Mucosa of descending colon (tissue), 3 donors: ENCODE data around the gene LRRIQ1. TPM values are rescaled to one million over a fixed set of nuclear protein-coding genes. Genes with fewer than 3 reads are reported as not detected.

Source experiments
- ATAC-seq: fragments of 200-7000 bp; cut with Tn5 transposase; one replicate; pipeline ENCODE4 v1.9.1; 2020; ENCODE audit warnings: mild to moderate bottlenecking, moderate library complexity
- DNase-seq, 3 donors: peaks; one replicate each; pipeline ENCODE4 v3.0.0-alpha.2; 2020
- H3K36me3 ChIP-seq: fragments of 200-600 bp; one replicate; pipeline ENCODE4 v1.8.0; 2021; ENCODE audit warnings: low read depth, mild to moderate bottlenecking
- H3K4me1 ChIP-seq: fragments of 200-600 bp; one replicate; pipeline ENCODE4 v1.8.0; 2021; ENCODE audit warnings: low read depth, mild to moderate bottlenecking
- H3K4me3 ChIP-seq: fragments of 200-600 bp; one replicate; pipeline ENCODE4 v1.8.0; 2021; ENCODE audit warnings: mild to moderate bottlenecking
- H3K9me3 ChIP-seq: fragments of 200-600 bp; one replicate; pipeline ENCODE4 v1.8.0; 2021; ENCODE audit warnings: mild to moderate bottlenecking
- CTCF ChIP-seq: fragments of 200-600 bp; IDR thresholded peaks from one replicate; pipeline ENCODE4 v1.8.0; 2022; ENCODE audit warnings: antibody characterized with exemption, mild to moderate bottlenecking
- intact Hi-C, 2 donors: fragments of 100-400 bp; cut with DNase I in 1 of 2; cut with micrococcal nuclease in 1 of 2; formaldehyde crosslinking; loops; one replicate each; pipeline versions ENCODE4 v1.11.0 to v1.11.1; 2022; cut with DNase I, micrococcal nuclease
- total RNA-seq, 3 donors: library from RNA; stranded (reverse); fragmentation: NEBNext Ultra II Directional in 2 of 3; extraction: Animal tissue kit (Norgen Biotek cat#: 25700) in 2 of 3; gene quantifications; one replicate each; pipeline versions ENCODE4 v1.2.1 to v1.2.4, GENCODE V29; 2021 to 2023
- donor health status: DM: no; HTN: no; CAD: no; lungs with moderate emphysema.
- donor health status: DM: no; HTN: no; CAD: no.
- donor health status: DM: no; HTN: yes; CAD: no.

The LRRIQ1 gene
- total RNA-seq, 3 donors from 2014 or later, result 0.35 TPM; not detected in 2

GRCh38 chr12:85085066-85085465 lies 48.9 kb downstream of the LRRIQ1 start:
- no peak for TF ChIP-seq CTCF
- no peak for DNase-seq
- Histone ChIP-seq H3K9me3 (no peaks in the 10 kb centered on the region), H3K36me3 (no peaks in the 10 kb centered on the region), H3K4me1 (no peaks in the 10 kb centered on the region), H3K4me3 (no peak overlapping the region)
- ATAC-seq, result no peak
- intact Hi-C loops, result no loop called here

- Histone ChIP-seq H3K4me3 (no peak overlapping the region), H3K9me3 (no peaks in the 10 kb centered on the region), H3K4me1 (no peaks in the 10 kb centered on the region), H3K36me3 (no peaks in the 10 kb centered on the region)
- intact Hi-C loops, result no loop called here
- DNase-seq (no peak), ATAC-seq (no peak)
- no peak for TF ChIP-seq CTCF
Measured at GRCh38 chr12:85089792-85090191, 53.6 kb downstream of the LRRIQ1 start.

DNA sequence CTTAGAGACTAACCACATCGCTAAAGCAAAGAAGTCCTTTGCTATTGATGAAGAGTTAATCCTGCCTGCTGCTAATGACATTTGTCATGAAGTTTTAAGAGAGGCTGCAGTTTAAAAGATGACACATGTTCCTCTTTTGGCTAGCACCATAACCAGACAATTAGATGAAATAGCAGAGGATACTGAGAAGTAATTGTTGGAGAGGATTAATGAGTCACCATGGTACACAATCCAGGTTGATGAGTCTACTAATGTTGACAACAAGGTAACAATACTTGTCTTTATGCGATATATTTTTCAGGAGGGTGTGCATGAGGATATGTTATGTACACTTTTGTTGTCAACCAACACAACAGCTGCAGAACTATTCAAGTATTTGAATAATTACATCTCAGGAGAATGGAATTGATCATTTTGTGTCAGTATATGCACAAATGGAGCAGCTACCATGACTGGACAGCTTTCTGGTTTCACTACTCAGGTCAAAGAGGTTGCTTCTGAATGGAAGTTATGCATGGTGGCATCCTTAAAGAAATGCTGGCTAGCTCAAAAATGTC lies 56.7 kb downstream of the LRRIQ1 start:
- Histone ChIP-seq H3K4me1 (no peaks in the 10 kb centered on the region), H3K9me3 (no peaks in the 10 kb centered on the region), H3K4me3 (no peak overlapping the region), H3K36me3 (no peaks in the 10 kb centered on the region)
- DNase-seq (no peak), ATAC-seq (no peak)
- intact Hi-C loops, result no loop called here
- no peak for TF ChIP-seq CTCF

GRCh38 chr12:85095501-85095900 lies 59.4 kb downstream of the LRRIQ1 start:
- intact Hi-C loops, result no loop called here
- no peak for ATAC-seq
- no peak for TF ChIP-seq CTCF
- no peaks in the 10 kb centered on the region for H3K9me3 ChIP-seq
- H3K36me3 ChIP-seq, result no peaks in the 10 kb centered on the region
- DNase-seq, result no peak
- H3K4me3 ChIP-seq, result no peak overlapping the region
- no peaks in the 10 kb centered on the region for H3K4me1 ChIP-seq

DNA sequence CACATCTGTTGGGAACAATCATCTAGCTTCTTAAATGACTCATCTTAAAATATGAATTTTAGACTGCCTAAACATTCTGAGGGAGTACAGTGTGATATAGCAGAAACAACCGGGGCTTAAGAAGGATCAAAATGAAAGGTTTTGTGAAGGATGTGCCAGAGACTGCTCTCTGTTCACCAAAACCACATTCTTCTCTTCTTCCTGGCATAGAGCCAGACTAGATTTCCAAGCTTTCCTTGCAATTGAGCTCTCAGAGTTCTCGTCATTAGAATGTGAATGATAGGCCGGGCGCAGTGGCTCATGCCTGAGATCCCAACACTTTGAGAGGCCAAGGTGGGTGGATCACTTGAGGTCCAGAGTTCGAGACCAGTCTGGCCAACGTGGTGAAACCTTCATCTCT lies 94.5 kb downstream of the LRRIQ1 start:
- no peaks in the 10 kb centered on the region for H3K36me3 ChIP-seq
- no peaks in the 10 kb centered on the region for H3K9me3 ChIP-seq
- H3K4me3 ChIP-seq, result no peak overlapping the region
- no peak for DNase-seq
- no peak for ATAC-seq
- no peak for TF ChIP-seq CTCF
- no peaks in the 10 kb centered on the region for H3K4me1 ChIP-seq
- intact Hi-C loops, result no loop called here

GRCh38 chr12:85138833-85139232 lies 102.7 kb downstream of the LRRIQ1 start:
- Histone ChIP-seq H3K4me3 (no peak overlapping the region), H3K4me1 (no peaks in the 10 kb centered on the region), H3K9me3 (no peaks in the 10 kb centered on the region), H3K36me3 (no peaks in the 10 kb centered on the region)
- intact Hi-C loops, result no loop called here
- no peak for ATAC-seq
- no peak for DNase-seq
- TF ChIP-seq CTCF, result no peak
